GM04503 (cell line): ENCODE measurements around the gene MBNL1.
A peak's percentile ranks its signal among the peaks of the same experiment; 100 is the strongest.
"Not testable (repeated sequence)": the region's sequence is repeated elsewhere in the genome, so short reads cannot be mapped to it uniquely, and the experiment has no call there.

Experiments
- DNase-seq: peaks from one replicate; pipeline ENCODE4 v3.0.0-alpha.2; 2012; ENCODE audit warnings: low read depth

Gene MBNL1

DNA sequence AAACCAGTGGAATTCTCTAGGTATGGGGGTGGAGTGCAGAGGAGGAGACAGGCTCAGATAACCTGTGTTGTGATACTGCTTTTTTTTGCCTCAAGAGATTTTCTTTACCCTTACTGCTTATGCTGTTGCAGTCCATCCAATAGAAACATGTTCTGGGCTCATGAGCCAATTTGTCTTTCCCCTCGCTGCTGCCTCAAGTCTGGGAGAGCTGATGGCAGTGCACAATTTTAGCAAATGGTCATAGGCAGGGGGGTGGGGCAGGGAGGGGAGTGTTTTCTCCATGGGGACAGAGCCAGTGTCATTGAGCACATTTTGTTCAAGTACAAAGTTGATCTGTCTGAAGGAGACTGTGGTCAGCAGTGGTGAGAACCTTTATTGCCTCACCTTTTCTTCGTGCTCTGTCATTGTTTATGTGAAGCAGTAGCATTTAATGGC, 134.9 kb downstream of the MBNL1 start:
- no peak for DNase-seq

DNA sequence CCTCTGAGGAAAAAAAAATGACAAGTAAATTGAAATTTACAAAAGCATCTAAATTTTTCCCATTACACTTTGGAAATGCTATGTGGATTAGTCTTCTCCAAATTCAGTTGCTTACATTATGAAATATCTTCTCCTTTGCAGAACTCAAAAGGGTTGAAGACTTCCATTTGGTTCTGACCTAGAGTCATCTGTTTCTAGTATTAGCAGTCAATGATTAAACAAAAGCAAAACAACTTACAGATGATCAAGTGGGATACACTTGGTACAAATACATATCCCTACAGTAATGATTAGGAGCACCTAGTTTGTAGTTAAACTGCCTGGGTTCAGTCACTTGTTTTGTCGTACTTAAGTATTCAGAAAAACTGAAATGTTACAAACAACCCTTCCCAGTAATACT, 136.2 kb downstream of the MBNL1 start:
- DNase-seq = no peak

DNA sequence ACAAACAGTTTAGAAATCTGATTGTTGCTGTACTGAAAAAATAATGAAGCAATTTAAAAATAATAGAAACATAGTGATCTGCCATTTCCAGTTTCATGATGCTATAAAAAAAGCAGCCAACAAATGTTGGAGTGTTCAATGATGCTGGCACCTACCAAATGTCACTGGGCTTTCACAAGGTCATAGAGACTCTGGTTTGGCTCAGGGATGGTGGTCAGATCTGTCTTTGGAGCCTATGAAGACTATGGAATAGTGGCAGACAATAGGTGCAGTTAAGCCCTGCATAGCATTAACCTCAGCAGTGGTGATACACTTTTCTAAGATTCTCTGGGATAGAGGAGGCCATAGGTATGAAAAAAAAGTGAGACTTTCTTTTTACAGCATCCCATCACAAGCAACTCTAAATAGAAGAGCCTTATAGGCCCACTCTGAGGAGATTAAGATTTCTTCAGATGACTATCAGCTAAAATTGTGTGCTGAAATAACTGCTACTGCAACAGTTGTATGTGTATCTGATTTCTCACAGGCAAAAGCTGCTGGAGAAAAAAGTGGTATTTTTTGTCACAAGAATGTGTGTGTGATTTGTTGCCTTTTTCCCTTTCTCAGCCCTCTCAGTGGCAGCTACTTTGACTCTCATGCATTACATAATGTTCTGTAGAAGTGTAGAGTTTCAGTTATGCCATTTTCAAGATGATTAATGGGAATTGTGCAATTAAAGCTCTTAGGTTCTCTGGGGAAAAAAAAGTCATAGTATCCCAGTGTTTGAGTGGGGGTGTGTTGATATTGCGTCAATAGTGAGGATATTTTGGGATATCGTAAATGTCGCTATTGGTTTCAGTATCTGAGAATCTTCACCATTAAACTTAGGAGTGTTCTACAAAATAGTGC, 137.4 kb downstream of the MBNL1 start:
- DNase-seq = peak; percentile 97

DNA sequence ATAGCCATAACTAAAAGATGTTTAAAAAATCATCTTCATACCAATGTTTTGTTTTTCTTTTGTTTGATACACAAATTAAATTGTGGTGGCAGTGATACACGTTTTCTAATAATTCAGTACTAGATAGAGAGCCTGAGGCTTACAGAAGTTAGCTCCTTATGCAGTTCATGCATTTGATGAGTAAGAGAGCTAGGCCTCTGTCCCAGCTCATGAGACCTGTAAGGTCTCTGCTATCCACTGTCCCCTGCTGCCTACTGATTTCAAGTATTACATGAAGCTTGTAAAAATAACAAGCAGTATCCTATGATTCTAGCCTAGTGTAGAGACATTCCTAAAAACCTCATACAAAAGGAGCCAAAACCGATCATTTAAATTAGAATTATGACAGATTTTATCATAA, 144.5 kb downstream of the MBNL1 start:
- no peak for DNase-seq

DNA sequence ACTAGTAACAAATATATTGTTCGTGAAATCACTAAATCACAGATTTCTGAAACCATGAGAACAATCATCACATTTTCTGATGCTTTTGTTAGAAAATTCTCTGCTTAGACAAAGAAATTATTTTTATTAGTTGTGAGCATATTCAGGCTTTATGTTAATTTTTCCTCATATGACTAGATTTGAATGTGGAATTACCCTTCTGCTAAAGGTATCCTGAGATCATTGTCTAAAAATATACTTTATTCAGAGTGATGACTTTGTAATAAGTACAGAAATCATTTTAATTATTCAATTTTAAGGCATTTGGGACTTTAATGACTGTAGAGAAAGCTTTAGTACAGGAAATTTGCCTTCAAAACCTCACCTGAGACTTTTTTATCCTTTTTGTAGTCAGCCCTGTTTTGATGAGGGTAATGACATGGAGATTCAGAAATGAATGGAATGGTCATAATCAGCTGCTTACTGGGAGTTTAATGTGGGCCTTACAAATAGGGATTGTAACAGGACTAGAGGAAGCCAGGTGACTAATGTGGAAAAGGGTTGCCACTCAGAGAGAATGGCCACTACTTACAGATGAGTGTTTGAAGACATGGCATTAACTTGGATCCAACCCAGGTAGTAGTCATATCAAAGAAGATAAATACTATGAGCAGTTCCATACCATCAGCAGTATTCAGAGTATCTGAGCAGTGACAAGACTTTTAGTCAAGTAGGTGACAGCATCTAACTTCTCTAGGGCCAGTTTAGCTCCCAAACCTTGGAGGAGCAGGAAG, 148.3 kb downstream of the MBNL1 start:
- DNase-seq = no peak

- no peak for DNase-seq
These were observed 151.0 kb downstream of the MBNL1 start for GRCh38 chr3:152419748-152420147.

GRCh38 chr3:152421162-152421561, 152.4 kb downstream of the MBNL1 start:
- DNase-seq = no peak

DNA sequence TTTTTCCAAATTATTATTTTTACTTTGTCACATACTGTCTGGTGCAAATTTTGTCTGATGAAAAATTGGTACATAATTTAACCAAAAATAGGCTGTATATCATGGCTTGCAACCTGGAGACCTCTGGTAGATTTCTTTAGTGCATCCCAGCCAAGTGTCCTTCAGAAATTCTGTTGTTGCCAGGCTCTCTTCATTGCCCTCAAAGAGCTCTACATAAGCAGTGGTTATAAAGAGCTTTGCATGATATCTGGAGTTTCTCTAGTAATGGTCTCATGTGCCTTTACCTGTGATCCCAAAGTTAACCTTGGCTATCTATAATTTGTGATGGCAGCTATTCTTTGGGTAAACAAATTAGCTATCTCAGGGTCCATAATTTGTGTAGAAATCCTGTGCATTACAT, 157.7 kb downstream of the MBNL1 start:
- DNase-seq = no peak

GRCh38 chr3:152428577-152428976, 159.8 kb downstream of the MBNL1 start:
- DNase-seq = no peak

GRCh38 chr3:152430223-152431002, 161.7 kb downstream of the MBNL1 start:
- DNase-seq = no peak

DNA sequence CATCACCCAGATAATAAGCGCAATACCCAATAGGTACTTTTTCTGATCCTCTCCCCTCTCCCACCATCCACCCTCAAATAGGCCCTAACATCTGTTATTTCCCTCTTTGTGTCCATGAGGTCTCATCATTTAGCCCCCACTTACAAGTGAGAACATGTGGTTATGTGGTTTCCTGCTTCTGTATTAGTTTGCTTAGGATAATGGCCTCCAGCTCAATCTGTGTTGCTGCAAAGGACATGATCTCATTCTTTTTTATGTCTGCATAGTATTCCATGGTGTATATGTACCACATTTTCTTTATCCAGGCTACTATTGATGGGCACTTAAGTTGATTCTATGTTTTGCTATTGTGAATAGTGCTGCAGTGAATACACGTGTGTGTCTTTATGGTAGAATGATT, 165.4 kb downstream of the MBNL1 start:
- DNase-seq = no peak

DNA sequence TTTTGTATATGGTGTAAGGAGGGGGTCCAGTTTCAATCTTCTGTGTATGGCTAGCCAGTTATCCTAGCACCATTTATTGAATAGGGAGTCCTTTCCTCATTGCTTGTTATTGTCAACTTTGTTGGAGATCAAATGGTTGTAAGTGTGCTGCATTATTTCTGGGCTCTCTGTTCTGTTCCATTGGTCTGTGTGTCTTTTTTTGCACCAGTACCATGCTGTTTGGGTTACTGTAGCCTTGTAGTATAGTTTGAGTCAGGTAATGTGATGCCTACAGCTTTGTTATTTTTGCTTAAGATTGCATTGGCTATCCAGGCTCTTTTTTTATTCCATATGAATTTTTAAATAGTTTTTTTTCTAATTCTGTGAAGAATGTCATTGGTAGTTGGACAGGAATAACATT, 166.5 kb downstream of the MBNL1 start:
- DNase-seq = not testable (repeated sequence)

DNA sequence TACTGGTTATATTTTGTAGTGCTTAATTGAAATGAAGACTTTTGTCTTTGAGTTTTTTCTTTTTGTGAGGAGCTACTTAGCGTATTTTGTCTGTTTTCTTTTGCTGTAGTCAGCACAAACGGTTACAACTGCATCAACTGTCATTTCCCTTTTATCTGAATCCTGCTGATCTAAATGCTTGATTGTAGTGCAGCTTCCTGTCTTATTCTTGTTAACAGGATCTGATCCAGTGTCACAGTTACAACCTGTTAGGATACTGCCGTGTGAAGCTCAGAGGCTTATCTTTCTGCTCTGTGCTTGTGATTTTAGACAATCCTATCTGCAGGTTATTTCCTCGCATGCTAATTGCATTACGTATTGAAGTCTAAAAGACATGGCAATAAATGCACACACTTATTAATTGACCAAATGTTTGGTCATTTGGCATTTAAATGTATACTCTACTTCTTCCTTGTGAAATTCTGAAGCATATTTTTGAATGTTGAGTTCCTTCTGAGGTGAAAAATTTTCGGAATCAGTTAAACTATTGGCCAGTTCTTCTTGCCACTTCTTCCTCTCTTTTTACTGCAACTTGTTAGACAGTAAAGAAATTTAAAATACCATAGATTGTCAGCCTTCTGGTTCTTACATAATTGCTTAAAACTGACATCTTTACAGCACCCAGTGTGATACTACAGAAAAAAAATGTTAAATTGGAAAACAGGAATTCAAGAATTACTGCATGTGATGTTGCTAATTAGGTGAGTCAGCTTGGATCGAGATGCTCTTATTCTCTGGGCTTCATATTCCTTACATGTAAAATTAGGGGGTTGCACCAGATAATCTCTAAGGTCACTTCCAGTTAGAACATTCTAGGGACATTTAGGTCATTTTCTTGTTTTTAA, 168.2 kb downstream of the MBNL1 start:
- DNase-seq = peak; percentile 26

DNA sequence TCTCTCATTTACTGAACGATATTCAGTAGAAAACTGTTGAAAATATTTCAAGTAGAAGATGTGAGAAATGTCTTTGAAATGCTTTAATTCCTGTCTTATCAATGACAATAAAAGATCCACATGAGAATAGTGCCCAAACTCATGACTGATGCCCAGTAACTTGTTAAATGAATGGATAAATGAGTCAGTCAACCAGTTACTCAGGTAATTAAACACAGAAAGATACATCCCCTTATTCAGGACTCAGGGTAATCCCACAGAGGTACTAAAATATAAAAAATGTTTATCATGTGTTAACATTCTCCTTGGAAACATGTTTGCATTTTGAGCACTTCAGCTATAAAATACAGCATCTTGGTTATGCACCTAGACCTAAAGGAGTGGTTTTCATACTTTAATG, 169.5 kb downstream of the MBNL1 start:
- no peak for DNase-seq

DNA sequence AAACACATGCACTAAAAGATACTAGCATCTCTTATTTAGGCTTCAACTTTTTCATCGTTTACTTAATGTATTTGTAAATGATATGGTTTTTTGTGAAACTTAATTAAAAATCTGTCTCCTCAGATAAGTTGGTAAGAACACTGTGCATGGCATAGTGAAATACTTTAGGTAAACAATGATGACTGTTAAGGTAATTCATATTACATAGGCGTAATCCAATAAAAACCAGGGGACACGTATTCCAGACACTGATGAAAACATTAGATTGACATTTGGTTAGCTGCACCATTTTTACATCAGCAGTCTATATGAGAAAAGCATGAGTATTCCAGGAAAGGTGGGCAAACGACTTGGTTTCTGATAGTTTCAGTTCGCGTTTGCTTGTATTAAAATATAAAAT, 170.0 kb downstream of the MBNL1 start:
- DNase-seq = no peak

DNA sequence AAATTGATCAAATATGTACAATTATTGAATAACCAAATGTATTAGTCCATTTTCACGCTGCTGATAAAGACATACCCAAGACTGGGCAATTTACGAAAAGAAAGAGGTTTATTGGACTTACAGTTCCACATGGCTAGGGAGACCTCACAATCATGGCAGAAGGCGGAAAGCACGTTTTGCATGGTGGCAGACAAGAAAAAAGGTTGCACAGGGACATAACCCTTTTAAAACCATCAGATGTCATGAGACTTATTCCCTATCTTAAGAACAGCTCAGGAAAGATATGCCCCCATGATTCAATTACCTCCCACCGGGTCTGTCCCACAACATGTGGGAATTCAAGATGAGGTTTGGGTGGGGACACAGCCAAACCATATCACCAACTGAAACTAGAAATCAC, 171.5 kb downstream of the MBNL1 start:
- DNase-seq = not testable (repeated sequence)

GRCh38 chr3:152443212-152444023, 174.7 kb downstream of the MBNL1 start:
- no peak for DNase-seq

DNA sequence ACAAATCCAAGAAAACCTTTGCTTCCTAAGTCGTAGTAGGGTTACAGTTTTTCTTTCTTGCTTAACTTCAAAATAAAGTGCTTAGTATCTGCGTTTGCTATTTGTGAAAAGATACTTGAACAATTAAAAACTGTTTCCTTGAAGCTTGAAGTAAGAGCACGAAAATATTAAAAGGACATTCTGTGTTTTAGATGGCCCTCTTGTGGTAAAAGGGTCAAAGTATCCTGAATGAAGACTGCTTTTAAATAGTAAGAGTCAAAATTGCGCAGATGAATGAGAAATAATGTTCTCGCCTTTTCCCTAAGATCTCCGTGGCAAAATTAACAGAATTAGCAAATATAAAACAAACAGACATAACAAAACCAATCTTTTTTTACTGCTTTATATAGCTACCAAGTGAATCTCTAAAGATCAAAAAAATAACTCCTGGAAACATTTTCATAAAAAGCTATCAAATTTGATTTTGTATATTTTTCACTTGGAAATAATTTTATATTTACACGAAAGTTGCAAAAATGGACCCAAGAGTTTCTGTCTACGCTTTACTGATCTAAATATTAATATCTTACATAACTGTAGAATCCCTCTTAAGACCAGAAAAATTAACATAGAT, 175.4 kb downstream of the MBNL1 start:
- DNase-seq = peak; percentile 23

- DNase-seq = no peak
These were observed 176.5 kb downstream of the MBNL1 start for GRCh38 chr3:152445212-152445611.

- DNase-seq = no peak
These were observed 177.8 kb downstream of the MBNL1 start for GRCh38 chr3:152446495-152446894.
